ENCODE results near the gene PWWP2B.

GRCh38 chr10:132371641-132372081, 25.3 kb upstream of the PWWP2B start:
- TF ChIP-seq CTCF (IDR thresholded peaks at IDR 0.05): no peak
- TF ChIP-seq POLR2A (IDR thresholded peaks at IDR 0.05): no peak
